HG03442 (cell line): Measurements from ENCODE around the gene CD70.
"Not testable (repeated sequence)": the region's sequence is repeated elsewhere in the genome, so short reads cannot be mapped to it uniquely, and the experiment has no call there.

ENCODE experiments used
- ATAC-seq: cut with Tn5 transposase; IDR thresholded peaks from one replicate; pipeline ENCODE4 v1.9.1; 2021; ENCODE audit warnings: mild to moderate bottlenecking, moderate library complexity; ENCODE audit not compliant: unreplicated experiment

Gene CD70

DNA sequence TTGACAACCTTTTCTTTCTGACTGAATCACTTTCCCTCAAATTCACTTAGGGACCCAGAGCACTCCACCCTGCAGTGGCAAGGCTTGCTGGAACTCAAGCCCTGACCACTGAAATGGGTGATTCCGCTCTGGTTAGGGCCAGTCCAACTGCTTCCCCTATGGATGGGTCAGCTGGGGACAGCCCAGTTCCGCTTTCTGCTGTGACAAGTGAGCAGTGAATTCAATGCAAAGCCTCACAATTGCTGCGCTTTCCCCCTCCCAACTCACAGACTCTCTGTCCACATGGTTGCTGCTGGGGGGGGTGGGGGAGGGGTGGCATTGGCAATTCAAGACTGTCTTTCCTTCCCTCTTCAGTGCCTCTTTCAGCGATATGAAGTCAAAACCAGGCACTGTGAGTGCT, 18.7 kb downstream of the CD70 start:
- ATAC-seq = no peak

- ATAC-seq = no peak
Measured at GRCh38 chr19:6571167-6571566, 19.8 kb downstream of the CD70 start.

DNA sequence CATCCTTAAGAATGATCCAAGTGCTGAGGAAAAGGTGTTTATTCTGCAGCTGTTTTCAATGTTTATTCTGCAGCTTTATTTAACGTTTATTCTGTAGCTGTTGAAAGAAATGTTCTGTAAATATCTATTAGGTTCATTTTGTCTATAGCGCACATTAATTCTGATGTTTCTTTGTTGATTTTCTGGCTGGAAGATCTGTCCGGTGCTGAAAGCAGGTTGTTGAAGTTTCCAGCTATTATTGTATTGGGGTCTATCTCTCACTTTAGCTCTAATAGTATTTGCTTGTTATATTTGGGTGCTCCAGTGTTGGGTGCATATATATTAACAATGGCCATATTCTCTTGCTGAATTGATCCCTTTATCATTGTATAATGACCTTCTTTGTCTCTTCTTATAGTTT, 20.2 kb downstream of the CD70 start:
- no peak for ATAC-seq

DNA sequence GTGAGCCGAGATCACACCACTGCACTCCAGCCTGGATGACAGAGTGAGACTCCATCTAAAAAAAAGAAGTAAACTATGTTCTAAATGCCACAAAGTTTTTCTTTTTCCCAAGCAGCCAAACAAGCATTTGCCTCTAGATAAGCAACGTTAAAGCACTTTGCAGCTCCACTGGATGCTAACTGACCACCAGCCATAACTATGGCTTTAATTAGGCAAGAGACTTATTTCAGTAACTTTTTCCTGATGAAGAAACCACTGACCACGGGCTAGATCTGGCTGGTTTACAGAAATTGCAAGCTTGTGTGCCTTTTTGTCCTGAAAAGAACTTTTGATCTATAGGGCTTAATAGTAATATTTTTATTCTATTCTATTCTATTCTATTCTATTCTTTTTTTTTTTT, 22.1 kb downstream of the CD70 start:
- no peak for ATAC-seq

- ATAC-seq = no peak
Measured at GRCh38 chr19:6568010-6568526, 22.9 kb downstream of the CD70 start.

DNA sequence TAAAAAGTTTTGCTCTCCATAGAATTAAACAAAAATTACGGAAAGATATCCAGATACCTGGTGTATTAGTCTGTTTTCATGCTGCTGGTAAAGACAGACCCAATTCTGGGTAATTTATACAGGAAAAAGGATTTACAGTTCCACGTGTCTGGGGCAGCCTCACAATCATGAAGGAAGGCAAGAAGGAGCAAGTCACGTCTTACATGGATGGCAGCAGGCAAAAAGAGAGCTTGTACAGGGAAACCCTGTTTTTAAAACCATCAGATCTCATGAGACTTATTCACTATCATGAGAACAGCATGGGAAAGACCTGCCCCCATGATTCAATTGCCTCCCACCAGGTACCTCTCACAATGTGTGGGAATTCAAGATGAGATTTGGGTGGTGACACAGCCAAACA, 24.2 kb downstream of the CD70 start:
- not testable (repeated sequence) for ATAC-seq

DNA sequence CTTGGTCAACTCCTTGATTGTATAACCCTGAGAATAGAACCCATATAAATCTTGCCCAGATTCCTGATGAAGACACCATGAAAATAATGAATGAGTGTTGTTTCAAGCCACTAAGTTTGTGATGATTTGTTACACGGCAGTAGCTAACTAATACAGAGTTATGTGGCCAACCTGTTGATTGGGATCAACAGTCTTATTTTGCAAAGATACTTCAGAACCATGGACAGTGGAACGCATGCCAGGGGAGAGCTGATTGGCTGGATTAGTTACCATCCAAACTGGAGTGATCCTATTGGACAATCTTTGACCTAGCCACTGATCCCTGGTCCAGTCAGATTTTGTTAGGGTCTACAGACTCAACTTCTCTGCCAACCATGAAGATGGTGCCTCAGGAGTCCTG, 26.6 kb downstream of the CD70 start:
- no peak for ATAC-seq

- not testable (repeated sequence) for ATAC-seq
Measured at GRCh38 chr19:6562437-6562836, 28.5 kb downstream of the CD70 start.

- ATAC-seq = no peak
Measured at GRCh38 chr19:6556480-6557195, 34.3 kb downstream of the CD70 start.

DNA sequence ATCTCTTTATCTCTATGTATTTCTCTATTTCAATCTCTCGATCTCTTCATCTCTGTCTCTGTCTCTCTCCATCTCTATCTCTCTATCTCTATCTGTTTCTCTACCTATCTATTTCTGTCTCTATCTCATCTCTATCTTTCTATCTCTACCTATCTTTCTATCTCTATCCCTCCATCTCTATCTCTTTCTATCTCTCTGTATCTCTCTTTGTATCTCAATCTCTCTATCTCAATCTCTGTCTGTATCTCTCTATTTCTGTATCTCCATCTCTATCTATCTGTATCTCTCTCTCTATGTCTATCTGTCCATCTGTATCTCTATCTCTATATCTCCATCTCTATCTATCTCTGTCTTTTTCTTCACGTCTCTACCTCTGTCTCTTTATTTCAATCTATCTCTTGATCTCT, 34.9 kb downstream of the CD70 start:
- ATAC-seq = no peak

- no peak for ATAC-seq
Measured at GRCh38 chr19:6551607-6552450, 39.1 kb downstream of the CD70 start.

DNA sequence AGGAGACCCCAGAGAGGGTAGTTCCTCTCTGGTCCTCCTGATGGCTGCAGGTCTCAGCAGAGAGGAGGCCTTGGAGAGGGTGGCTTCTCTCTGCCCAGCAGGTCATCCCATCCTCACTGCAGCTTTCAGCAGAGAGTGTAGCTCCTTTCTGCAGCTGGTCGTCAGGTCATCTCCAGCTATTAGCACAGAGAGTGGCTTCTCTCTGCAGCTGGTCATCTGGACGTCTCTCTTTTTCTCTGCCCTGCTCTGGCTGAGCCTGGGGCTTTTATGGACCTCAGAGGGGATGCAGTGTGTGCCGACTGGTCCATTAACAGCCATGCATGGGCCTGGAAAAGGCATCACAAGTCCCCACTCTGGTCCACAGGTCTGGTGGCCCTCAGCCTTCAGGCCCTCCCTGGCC, 39.9 kb downstream of the CD70 start:
- no peak for ATAC-seq

DNA sequence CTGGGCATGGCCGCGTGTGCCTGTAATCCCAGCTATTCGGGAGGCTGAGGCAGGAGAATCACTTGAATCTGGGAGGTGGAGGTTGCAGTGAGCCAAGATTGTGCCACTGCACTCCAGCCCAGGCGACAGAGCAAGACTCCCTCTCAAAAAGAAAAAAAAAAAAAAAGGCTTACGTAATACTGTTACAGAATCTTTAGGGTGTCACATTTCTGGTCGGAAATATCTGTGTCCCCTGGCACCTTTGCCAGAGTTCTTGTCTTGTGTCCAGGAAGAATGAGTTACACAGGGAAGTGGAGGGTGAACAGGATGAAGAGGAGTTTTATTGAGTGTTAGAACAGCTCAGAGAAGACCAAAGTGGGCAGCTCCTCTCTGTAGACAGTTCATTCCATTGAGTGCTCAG, 40.3 kb downstream of the CD70 start:
- ATAC-seq = not testable (repeated sequence)

DNA sequence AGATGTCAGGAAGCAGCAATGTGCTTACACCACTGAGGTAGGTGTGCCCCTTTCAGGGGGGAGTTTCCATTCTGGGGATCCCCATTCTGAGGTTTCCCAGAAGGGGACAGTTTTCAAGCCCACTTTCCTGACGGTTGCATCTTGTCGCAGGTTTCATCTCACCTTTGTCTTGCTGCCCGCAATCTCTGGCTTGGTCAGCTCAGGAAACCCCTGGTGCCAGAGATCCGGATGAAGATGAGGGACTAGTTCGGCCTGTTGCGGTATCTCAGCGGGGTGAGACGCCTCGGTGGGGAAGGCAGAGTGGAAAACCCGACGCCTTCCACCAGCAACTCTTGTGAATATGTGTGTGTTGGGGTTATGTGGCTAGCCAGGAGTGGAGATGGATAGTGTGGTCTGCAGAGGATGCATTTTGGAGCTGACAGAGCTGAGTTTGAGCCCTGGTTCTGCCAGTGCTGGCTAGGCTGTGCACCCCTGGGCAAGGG, 47.0 kb downstream of the CD70 start:
- ATAC-seq = no peak

DNA sequence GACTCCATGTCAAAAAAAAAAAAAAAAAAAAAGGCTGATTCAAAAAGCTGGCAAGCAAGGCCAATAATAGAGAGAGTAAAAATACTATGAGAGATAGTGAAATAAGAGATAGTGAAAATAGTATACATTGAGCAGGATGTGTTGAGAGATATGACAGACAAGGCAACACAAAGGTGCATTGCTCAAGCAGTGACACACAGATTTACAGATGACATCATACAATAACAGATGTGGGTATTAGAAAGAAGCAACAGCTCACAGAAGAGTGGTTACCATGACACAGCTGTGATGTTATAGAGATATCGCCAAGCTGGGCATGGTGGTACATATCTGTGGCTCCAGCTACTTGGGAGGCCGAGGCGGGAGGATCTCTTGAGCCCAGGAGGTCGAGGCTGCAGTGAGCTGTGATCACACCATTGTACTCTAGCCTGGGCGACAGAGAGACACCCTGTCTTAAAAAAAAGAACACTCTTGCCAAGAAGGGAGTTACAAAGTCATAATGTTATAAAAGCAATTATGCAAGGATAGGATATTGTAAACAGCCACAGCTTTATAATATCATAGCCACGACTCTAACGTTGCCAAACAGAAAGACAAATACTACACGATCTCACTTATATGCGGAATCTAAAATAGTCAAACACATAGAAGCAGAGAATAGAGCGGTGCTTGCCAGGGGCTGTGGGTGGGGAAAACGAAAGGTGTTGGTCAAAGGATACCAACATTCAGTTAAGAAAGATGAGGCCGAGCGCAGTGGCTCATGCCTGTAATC, 49.8 kb downstream of the CD70 start:
- no peak for ATAC-seq

DNA sequence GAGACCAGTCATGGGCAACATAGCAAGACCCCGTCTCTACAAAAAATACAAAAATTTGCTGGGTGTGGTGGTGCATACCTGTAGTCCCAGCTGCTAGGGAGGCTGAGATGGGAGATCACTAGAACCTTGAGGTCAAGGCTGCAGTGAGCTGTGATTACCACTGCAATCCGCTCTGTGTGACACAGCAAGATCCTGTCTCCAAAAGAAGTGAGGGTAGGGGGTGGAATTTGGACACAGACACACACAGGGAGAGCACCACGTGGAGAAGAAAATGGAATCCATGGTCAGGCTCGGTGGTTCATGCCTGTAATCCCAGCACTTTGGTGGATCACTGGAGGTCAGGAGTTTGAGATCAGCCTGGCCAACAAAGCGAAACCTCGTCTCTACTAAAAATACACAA, 51.4 kb downstream of the CD70 start:
- ATAC-seq = no peak
